GM19468 (cell line): ENCODE results near the gene FGF1.

Experiments used
- ATAC-seq: cut with Tn5 transposase; IDR thresholded peaks from one replicate; pipeline ENCODE4 v1.9.1; 2021; ENCODE audit warnings: mild to moderate bottlenecking, moderate library complexity, moderate number of reproducible peaks; ENCODE audit not compliant: unreplicated experiment; ENCODE audit errors: extremely low read depth

FGF1 gene

GRCh38 chr5:142697356-142698255, 11.7 kb upstream of the FGF1 start:
- ATAC-seq = no peak

- no peak for ATAC-seq
Measured at GRCh38 chr5:142696379-142696778, 10.5 kb upstream of the FGF1 start.

- ATAC-seq = no peak
Measured at GRCh38 chr5:142694092-142694856, 8.4 kb upstream of the FGF1 start.

- ATAC-seq = no peak
Measured at GRCh38 chr5:142692321-142692894, 6.5 kb upstream of the FGF1 start.

- ATAC-seq = no peak
Measured at GRCh38 chr5:142690667-142691066, 4.8 kb upstream of the FGF1 start.

- ATAC-seq = no peak
Measured at GRCh38 chr5:142689081-142689480, 3.2 kb upstream of the FGF1 start.

GRCh38 chr5:142688281-142688989, 2.5 kb upstream of the FGF1 start:
- ATAC-seq = no peak

GRCh38 chr5:142686968-142687367, 1.1 kb upstream of the FGF1 start:
- ATAC-seq = no peak

- no peak for ATAC-seq
Measured at GRCh38 chr5:142686210-142686734, 382 bp upstream of the FGF1 start.

GRCh38 chr5:142684508-142685041, 1.3 kb downstream of the FGF1 start:
- no peak for ATAC-seq

- ATAC-seq = no peak
Measured at GRCh38 chr5:142683881-142684505, 1.9 kb downstream of the FGF1 start.

- ATAC-seq = no peak
Measured at GRCh38 chr5:142683116-142683515, 2.8 kb downstream of the FGF1 start.

GRCh38 chr5:142680605-142681259, 5.2 kb downstream of the FGF1 start:
- no peak for ATAC-seq

GRCh38 chr5:142679744-142680143, 6.1 kb downstream of the FGF1 start:
- no peak for ATAC-seq

- ATAC-seq = no peak
Measured at GRCh38 chr5:142678529-142678928, 7.4 kb downstream of the FGF1 start.

GRCh38 chr5:142677198-142677597, 8.7 kb downstream of the FGF1 start:
- ATAC-seq = no peak

- ATAC-seq = no peak
Measured at GRCh38 chr5:142676318-142676717, 9.6 kb downstream of the FGF1 start.

- no peak for ATAC-seq
Measured at GRCh38 chr5:142674531-142675469, 11.1 kb downstream of the FGF1 start.
